Measurements from ENCODE around the gene NEUROD4.

The NEUROD4 gene

DNA sequence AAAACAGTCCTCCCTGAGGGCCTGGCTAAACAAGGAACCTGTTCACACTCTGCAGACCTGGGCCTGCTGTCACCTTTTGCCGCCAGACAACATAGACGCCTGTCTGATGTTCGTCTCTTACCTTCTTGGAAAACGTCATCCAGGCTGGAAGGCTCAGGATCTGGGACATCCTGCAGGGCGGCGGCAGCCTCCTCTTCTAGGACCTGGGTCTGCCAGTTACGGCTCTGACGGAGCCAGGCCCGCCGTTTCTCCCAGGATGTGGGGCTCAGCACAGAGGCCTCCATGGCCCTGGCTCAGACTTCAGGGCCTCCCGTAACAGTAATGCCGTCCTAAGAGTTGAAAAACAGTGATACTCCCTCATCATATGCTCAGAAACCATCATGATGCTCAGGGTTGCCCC is 45.5 kb upstream of the NEUROD4 start:
- H3K27ac ChIP-seq (ENCODE audit: low read depth, low read length), result no peak overlapping the region
- H3K9me2 ChIP-seq (replicated peaks; ENCODE audit: insufficient read depth, low read length), result no peaks in the 10 kb centered on the region
- H3K9me3 ChIP-seq (ENCODE audit: insufficient read depth, low read length), result no peaks in the 10 kb centered on the region
- H3K4me2 ChIP-seq (ENCODE audit: low read depth, low read length, poor library complexity, severe bottlenecking), result no peak overlapping the region
- no peak for TF ChIP-seq EZH2phosphoT487 (conservative IDR thresholded peaks at IDR 0.05; ENCODE audit: low read length)
- TF ChIP-seq, protein P1, sequence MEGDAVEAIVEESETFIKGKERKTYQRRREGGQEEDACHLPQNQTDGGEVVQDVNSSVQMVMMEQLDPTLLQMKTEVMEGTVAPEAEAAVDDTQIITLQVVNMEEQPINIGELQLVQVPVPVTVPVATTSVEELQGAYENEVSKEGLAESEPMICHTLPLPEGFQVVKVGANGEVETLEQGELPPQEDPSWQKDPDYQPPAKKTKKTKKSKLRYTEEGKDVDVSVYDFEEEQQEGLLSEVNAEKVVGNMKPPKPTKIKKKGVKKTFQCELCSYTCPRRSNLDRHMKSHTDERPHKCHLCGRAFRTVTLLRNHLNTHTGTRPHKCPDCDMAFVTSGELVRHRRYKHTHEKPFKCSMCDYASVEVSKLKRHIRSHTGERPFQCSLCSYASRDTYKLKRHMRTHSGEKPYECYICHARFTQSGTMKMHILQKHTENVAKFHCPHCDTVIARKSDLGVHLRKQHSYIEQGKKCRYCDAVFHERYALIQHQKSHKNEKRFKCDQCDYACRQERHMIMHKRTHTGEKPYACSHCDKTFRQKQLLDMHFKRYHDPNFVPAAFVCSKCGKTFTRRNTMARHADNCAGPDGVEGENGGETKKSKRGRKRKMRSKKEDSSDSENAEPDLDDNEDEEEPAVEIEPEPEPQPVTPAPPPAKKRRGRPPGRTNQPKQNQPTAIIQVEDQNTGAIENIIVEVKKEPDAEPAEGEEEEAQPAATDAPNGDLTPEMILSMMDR (IDR thresholded peaks at IDR 0.05; ENCODE audit: insufficient read depth, low read length, poor library complexity, severe bottlenecking), result no peak
- no peaks in the 10 kb centered on the region for H3K27me3 ChIP-seq (ENCODE audit: low read length)
- no peaks in the 10 kb centered on the region for H3K79me2 ChIP-seq (ENCODE audit: insufficient read depth, low read length)
- H2AFZ ChIP-seq (ENCODE audit: low read depth, low read length, severe bottlenecking), result no peak overlapping the region
- 0 out of 2 replicates have a peak, but pooled peaks cover 11% of the 10 kb centered on the region for H3K36me3 ChIP-seq (ENCODE audit: low read length)
- no peaks in the 10 kb centered on the region for H3F3A ChIP-seq (ENCODE audit: insufficient read depth)
- no peak overlapping the region for H3K4me3 ChIP-seq (ENCODE audit: insufficient read depth, low read length, poor library complexity, severe bottlenecking)
- no peaks in the 10 kb centered on the region for H4K20me1 ChIP-seq (ENCODE audit: low read depth, low read length)
- no peak overlapping the region for H3K9ac ChIP-seq (ENCODE audit: low read length)

DNA sequence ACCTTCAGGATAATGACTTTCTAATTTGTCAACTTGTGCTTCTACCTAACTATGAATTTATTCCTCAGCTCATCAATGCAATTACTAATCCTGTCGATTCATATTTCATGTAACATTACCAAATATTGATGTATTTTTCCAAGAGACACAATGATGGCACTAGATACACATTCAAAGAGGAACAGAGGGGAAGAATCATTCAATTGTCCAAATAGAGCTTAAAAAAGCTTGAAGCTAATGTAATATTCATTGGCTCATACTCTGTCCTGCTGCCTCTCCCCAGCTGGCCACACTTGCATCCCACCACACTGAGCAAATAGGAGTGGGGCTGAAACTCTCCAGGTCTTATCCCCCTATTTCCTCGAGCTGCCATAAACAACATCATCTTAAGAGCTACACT is 44.5 kb upstream of the NEUROD4 start:
- Histone ChIP-seq H3K9me3 (ENCODE audit: insufficient read depth, low read length) (no peaks in the 10 kb centered on the region), H2AFZ (ENCODE audit: low read depth, low read length, severe bottlenecking) (no peak overlapping the region), H3K79me2 (ENCODE audit: insufficient read depth, low read length) (no peaks in the 10 kb centered on the region), H3K27me3 (ENCODE audit: low read length) (no peaks in the 10 kb centered on the region), H3K27ac (ENCODE audit: low read depth, low read length) (no peak overlapping the region), H3K9ac (ENCODE audit: low read length) (no peak overlapping the region), H3K9me2 (replicated peaks; ENCODE audit: insufficient read depth, low read length) (no peaks in the 10 kb centered on the region), H3F3A (ENCODE audit: insufficient read depth) (no peaks in the 10 kb centered on the region), H3K4me2 (ENCODE audit: low read depth, low read length, poor library complexity, severe bottlenecking) (no peak overlapping the region), H4K20me1 (ENCODE audit: low read depth, low read length) (no peaks in the 10 kb centered on the region), H3K36me3 (ENCODE audit: low read length) (0 out of 2 replicates have a peak, but pooled peaks cover 11% of the 10 kb centered on the region), H3K4me3 (ENCODE audit: insufficient read depth, low read length, poor library complexity, severe bottlenecking) (no peak overlapping the region)
- TF ChIP-seq EZH2phosphoT487 (conservative IDR thresholded peaks at IDR 0.05; ENCODE audit: low read length), result no peak
- TF ChIP-seq, protein P1 (IDR thresholded peaks at IDR 0.05; ENCODE audit: insufficient read depth, low read length, poor library complexity, severe bottlenecking), result no peak

DNA sequence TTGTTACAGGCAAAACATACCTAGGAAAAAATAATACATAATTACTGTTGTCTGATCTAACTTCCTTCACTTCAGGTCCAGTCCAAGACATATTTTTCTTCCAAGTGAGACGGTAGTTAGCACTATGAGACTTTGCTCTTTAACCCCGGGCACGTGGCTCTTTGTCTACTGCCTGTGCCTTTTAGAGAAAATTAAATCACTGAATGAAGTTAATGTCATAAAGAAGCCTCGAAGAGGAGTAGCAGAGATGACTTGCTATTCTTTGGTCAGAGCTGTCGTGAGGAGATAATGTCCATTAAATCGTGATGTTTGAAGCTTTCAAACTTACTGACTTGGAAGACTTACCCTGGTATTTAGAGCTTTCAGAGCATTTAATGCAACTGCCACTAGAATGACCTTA is 43.9 kb upstream of the NEUROD4 start:
- Histone ChIP-seq H3K9me3 (ENCODE audit: insufficient read depth, low read length) (no peaks in the 10 kb centered on the region), H3K36me3 (ENCODE audit: low read length) (0 out of 2 replicates have a peak, but pooled peaks cover 11% of the 10 kb centered on the region), H2AFZ (ENCODE audit: low read depth, low read length, severe bottlenecking) (no peak overlapping the region), H3K27me3 (ENCODE audit: low read length) (no peaks in the 10 kb centered on the region), H3K27ac (ENCODE audit: low read depth, low read length) (no peak overlapping the region), H3K9ac (ENCODE audit: low read length) (no peak overlapping the region), H3K4me3 (ENCODE audit: insufficient read depth, low read length, poor library complexity, severe bottlenecking) (no peak overlapping the region), H4K20me1 (ENCODE audit: low read depth, low read length) (no peaks in the 10 kb centered on the region), H3K9me2 (replicated peaks; ENCODE audit: insufficient read depth, low read length) (no peaks in the 10 kb centered on the region), H3K4me2 (ENCODE audit: low read depth, low read length, poor library complexity, severe bottlenecking) (no peak overlapping the region), H3K79me2 (ENCODE audit: insufficient read depth, low read length) (no peaks in the 10 kb centered on the region), H3F3A (ENCODE audit: insufficient read depth) (no peaks in the 10 kb centered on the region)
- no peak for TF ChIP-seq EZH2phosphoT487 (conservative IDR thresholded peaks at IDR 0.05; ENCODE audit: low read length)
- TF ChIP-seq, protein P1 (IDR thresholded peaks at IDR 0.05; ENCODE audit: insufficient read depth, low read length, poor library complexity, severe bottlenecking), result no peak
